ENCODE results near the gene PABPC1L2A. TPM values are rescaled to one million over a fixed set of nuclear protein-coding genes. Genes with fewer than 3 reads are reported as not detected.
"Not testable (repeated sequence)": the region's sequence is repeated elsewhere in the genome, so short reads cannot be mapped to it uniquely, and the experiment has no call there.

Gene PABPC1L2A
- not detected for total RNA-seq

DNA sequence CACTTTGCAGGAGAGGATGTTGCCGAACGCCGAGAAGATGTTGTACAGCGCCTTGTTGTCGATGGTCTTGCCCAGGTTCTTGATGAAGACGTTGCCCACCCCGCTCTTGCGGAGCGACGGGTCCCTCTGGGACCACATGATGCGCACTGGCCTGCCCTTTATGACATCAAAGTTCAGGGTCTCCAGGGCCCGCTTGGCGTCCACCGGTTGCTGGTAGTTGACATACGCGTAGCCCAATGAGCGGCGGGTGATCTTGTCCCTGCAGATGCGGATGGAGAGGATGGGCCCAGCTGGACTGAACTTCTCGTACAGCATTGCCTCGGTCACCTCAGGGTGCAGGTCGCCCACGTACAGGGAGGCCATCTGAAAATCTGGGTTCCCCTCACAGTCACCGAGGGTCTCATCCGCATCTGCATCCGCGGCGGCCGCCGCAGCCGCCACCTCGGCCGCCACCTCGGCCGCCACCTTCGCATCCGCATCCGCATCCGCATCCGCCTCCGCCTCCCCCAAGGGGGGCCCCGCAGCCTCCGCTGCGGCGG is at the start of gene PABPC1L2A:
Gene PABPC1L2A, minus strand, starts transcription at position 489 of the 539 bp plus-strand sequence. Its CDS starts 126 bp downstream, at position 363.
- H3K36me3 ChIP-seq; H3K27me3 ChIP-seq; DNase-seq; H3K27ac ChIP-seq; H3K9me3 ChIP-seq; H3K4me3 ChIP-seq; H3K4me1 ChIP-seq; intact Hi-C loops (cut with DNase I; ENCODE audit: low total_unique reads): not testable (repeated sequence)

DNA sequence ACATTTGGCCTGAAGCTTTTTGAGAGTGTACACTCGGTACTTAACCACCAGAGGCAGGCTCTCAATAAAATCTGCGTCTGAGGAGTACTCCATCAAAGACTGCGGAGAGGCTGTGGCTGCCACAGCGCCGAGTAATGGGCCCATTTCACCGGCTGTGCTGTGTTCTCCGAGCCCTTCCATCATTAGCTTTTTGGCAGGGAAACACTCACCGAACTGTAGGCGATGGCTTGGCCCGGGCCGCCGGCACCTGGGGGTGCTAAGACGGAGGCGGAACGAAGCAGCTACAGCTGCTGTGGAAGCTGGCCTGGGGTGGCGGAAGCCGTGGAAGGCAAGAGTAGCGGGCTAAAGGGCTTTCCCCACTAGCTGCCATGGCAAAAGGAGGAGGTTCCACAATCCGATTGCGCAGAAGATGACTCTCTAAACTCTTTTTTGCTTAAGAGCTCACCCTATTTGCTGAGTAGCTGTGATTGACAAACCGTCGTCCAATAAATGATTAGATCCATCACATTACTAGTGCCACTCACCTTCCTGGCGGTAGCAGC is 48.5 kb upstream of the PABPC1L2A start:
- Histone ChIP-seq H3K27me3 (no peaks in the 10 kb centered on the region), H3K4me3 (no peak overlapping the region), H3K9me3 (no peaks in the 10 kb centered on the region), H3K36me3 (no peaks in the 10 kb centered on the region), H3K27ac (no peak overlapping the region), H3K4me1 (no peaks in the 10 kb centered on the region)
- TF ChIP-seq POLR2A (IDR thresholded peaks at IDR 0.05) (no peak), CTCF (IDR thresholded peaks at IDR 0.05) (no peak)
- peak; percentile 11 for DNase-seq
- intact Hi-C loops (cut with DNase I; ENCODE audit: low total_unique reads), result no loop called here

DNA sequence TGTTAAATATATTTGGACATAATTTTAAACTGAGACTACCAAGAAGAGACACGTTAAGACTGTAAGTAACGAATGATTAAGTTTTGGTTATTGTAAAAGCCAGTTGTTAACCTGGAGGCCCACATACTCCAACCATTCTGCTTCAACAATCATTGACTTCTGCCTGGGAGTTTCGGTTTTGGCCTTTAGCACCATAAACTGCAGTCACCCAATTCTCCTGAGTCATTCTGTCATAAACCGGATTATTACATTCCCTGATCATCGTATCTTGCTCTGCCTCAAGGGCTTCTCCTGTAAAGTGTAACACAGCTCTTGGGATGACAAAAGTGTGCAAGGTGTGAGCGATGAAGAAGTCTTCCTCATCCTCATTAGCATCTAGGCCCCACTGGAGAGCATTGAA is 46.9 kb upstream of the PABPC1L2A start:
- TF ChIP-seq POLR2A (IDR thresholded peaks at IDR 0.05), result no peak
- TF ChIP-seq CTCF (IDR thresholded peaks at IDR 0.05), result no peak
- intact Hi-C loops (cut with DNase I; ENCODE audit: low total_unique reads), result no loop called here
- Histone ChIP-seq H3K4me1 (no peaks in the 10 kb centered on the region), H3K27ac (no peak overlapping the region), H3K36me3 (no peaks in the 10 kb centered on the region), H3K27me3 (no peaks in the 10 kb centered on the region), H3K9me3 (no peaks in the 10 kb centered on the region), H3K4me3 (no peak overlapping the region)
- no peak for DNase-seq

GRCh38 chrX:73099505-73099904 is 20.2 kb upstream of the PABPC1L2A start:
- DNase-seq, H3K27ac ChIP-seq: not testable (repeated sequence)

DNA sequence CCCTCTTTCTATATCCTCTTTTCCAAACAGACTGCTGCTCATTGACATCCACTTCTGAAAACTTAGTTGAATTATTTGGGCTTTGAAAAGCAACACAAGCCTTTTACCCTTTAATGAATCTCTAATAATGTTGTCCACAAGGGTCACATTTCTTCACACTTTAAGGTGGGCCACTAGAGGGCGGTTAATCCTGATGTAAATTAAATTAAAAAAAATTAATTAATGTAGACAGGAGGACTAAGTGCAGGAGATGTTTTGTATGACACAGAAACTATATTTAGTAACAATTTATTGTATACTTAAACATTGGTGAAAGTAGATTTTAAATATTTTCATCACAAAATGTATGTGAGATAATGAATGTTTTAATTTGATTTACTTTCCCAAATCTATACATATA is 7.5 kb upstream of the PABPC1L2A start:
- intact Hi-C loops (cut with DNase I; ENCODE audit: low total_unique reads); H3K4me1 ChIP-seq; H3K4me3 ChIP-seq; DNase-seq; H3K27me3 ChIP-seq; H3K9me3 ChIP-seq; H3K36me3 ChIP-seq; H3K27ac ChIP-seq: not testable (repeated sequence)

More at GRCh38 chrX:73099505-73099904, 20.2 kb upstream of the PABPC1L2A start:
- H3K27me3 ChIP-seq; H3K9me3 ChIP-seq; intact Hi-C loops (cut with DNase I; ENCODE audit: low total_unique reads); H3K36me3 ChIP-seq; H3K4me3 ChIP-seq; H3K4me1 ChIP-seq: not testable (repeated sequence)

DNA sequence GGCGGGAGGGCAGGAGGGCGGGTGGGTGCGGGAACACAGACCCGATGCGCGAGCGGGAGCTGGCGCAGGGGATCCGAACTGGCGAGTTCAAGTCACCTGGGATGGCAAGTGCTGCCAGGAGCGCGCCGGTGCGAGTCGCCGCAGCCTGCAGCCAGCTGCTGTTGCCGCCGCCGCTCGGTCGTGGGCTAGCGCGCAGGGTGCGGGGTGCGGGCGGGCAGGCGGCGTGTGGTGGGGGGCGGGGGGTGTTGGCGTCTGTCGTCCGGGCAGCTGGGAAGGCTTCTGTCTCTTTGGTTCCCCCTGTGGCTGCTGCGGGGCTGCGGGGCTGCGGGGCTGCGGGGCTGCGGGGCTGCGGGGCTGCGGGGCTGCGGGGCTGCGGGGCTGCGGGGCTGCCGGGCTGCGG is 572 bp upstream of the PABPC1L2A start:
- H3K4me1 ChIP-seq; H3K27ac ChIP-seq; DNase-seq; intact Hi-C loops (cut with DNase I; ENCODE audit: low total_unique reads); H3K27me3 ChIP-seq; H3K9me3 ChIP-seq; H3K36me3 ChIP-seq; H3K4me3 ChIP-seq: not testable (repeated sequence)

GRCh38 chrX:73078597-73078996 is 715 bp downstream of the PABPC1L2A start:
- H3K4me1 ChIP-seq; H3K27ac ChIP-seq; H3K9me3 ChIP-seq; H3K4me3 ChIP-seq; H3K27me3 ChIP-seq; H3K36me3 ChIP-seq; DNase-seq; intact Hi-C loops (cut with DNase I; ENCODE audit: low total_unique reads): not testable (repeated sequence)

GRCh38 chrX:73076838-73077237 is 2.5 kb downstream of the PABPC1L2A start:
- no peak for DNase-seq
- Histone ChIP-seq H3K4me1 (no peaks in the 10 kb centered on the region), H3K4me3 (no peak overlapping the region), H3K36me3 (no peaks in the 10 kb centered on the region), H3K9me3 (no peaks in the 10 kb centered on the region), H3K27ac (no peak overlapping the region), H3K27me3 (no peaks in the 10 kb centered on the region)
- TF ChIP-seq CTCF (IDR thresholded peaks at IDR 0.05), result no peak
- TF ChIP-seq POLR2A (IDR thresholded peaks at IDR 0.05), result no peak
- intact Hi-C loops (cut with DNase I; ENCODE audit: low total_unique reads), result no loop called here
